ENCODE results near the gene PLCG1.
"Not testable (repeated sequence)": the region's sequence is repeated elsewhere in the genome, so short reads cannot be mapped to it uniquely, and the experiment has no call there.

The PLCG1 gene

DNA sequence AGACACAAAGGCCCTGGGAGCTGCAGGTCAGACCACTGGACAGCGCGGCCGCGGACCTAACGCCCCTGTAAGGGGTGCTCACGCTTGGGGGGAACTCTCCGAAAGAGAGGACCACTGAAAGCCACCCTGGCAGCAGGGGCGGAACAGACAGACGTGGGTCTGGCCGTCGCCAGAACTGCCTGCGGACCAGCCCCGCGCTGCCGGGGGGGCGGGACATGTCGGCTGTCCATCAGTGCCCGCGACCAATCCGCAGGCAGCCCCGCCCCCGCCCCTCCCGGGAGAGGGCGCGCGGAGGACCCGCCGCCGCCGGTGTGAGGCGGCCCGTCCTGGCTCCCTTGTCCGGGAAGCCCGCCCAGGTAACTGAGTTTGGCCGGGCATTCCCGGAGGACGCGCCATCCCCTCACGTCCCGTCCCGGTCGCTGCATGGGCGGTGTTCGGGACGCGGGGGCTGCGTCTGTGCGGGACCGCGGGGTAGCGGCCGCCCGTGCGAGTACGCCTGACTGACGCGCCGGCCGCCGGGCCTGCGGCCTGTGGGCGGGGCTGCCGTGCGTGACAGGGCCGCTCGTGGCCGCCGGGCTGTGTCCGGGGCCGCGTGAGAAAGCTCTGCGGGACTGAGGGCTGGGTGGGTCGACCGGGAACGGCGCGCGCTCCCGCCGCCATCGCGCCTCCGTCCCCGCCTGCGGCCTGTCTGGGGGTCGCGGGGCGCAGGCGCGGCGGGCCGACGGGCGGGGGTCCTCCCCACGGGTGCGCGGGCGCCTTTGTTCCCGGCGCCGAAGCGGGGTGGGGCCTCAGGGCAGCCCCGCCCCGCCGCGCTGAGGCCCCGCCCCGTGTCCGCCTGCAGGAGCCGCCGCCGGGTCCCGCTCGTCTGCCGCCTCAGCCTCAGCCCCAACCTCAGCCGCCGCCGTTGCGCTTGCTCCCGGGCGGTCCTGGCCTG, at the start of gene PLCG1:
Gene PLCG1 (plus strand): TSS at position 864 of the 934 bp plus-strand sequence. CDS start 99 bp downstream, outside the sequence.
- peak; percentile 82 for DNase-seq (ENCODE audit: low read depth)

DNA sequence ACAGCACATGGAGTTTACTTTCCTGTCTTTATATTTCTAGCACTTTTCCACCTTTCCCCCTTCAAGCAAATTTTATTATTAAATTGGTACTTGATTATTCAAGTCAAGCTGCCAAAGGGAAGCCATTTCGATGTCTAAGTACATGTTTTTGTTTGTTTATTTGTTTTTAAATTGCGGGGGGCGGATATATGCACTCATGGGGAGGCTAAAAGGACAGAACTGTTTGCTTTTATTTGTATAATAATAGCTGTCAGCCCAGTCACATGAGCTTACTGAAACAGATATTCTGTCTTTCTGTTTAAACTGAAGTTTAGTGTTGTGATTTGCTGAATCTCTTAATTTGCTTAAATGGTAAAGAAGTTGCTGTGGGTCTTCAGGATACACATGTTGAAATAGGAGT, 49.6 kb upstream of the PLCG1 start:
- DNase-seq (ENCODE audit: low read depth), result no peak

GRCh38 chr20:41089555-41089954, 47.8 kb upstream of the PLCG1 start:
- no peak for DNase-seq (ENCODE audit: low read depth)

DNA sequence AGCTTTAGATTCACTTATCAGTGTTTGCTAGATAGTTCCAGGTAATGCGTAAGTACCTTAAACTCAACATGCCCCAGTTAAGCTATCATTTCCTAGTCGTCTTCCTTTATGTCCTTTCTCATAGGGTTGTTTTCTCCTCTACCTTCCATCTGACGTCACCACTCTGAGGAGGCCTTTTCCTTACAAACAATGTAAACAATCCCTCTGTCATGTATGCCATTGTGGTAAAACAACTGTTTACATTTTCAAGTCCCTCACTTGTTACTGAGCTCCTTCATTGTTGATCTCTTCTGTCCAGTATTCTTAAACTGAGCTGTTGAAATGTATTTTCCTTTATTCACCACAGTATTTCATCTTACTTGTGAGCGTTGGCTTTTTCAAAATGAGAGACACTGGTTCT, 45.4 kb upstream of the PLCG1 start:
- peak; percentile 41 for DNase-seq (ENCODE audit: low read depth)

DNA sequence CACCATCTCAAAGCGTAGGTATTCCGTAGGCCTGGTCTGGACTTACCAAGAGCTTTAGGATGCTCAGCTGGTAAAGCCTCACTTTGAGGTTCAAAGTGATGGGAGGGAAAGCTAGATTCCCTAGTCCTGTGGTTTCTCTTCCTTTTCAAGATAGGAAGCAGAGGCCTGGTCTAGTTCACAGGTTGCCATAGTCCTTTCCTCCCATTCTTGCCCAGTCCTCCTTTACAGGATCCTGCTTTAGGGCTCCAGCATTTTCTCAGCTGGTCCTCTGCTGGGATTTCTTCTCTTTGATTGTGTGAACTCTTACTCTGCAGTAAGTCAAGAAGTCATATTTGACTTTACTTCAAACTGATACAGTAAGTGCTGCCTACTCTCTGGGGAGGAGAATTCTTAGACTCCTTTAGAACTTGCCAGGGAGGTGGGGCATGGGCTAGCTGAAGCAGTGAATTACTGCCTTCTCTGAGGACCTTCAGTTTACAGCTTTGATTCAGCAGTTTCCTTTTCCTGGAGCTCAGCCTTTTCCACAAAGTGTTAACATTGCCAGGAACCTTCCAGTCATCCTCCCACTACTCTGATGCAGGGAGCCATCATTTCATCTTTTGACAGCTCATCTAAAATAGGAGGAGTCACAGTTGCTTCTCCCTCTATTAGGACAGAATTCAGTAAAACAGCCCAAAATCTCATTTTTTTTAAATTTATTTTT, 42.8 kb upstream of the PLCG1 start:
- peak; percentile 22 for DNase-seq (ENCODE audit: low read depth)

DNA sequence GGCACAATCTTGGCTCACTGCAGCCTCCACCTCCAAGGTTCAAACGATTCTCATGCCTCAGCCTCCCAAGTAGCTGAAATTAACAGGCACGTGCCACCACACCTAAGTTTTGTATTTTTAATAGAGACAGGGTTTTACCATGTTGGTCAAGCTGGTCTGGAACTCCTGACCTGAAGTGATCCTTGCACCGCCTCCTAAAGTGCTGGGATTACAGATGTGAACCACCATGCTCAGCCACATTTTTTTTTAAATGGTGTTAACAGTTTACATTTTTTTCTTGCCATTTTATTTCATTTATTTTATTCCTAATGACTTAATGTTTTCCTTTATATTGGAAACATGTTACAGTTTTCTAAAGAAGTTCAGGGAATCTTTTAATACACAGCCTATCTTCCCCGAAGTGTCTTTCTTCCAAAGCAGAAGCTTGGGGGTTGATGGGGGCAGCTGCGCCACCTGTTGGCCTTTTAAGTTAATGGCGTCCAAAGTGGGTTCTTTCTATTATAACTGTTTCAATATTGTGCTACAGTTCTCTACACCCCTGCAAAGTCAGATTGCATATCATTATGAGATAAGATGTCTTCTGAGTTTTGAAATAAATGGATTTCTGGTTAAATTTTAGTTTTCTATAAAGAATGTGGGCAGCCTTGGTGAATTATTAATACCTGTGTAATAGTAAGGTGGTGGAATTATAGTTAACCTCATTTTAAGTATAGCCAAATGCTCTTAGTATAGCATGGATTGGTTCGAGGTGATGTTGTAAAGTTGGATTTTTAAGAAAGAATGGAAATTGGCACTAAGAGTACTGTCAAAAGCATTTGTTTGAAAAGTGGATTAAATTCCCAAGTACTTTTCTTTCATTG, 42.0 kb upstream of the PLCG1 start:
- DNase-seq (ENCODE audit: low read depth), result peak; percentile 55

DNA sequence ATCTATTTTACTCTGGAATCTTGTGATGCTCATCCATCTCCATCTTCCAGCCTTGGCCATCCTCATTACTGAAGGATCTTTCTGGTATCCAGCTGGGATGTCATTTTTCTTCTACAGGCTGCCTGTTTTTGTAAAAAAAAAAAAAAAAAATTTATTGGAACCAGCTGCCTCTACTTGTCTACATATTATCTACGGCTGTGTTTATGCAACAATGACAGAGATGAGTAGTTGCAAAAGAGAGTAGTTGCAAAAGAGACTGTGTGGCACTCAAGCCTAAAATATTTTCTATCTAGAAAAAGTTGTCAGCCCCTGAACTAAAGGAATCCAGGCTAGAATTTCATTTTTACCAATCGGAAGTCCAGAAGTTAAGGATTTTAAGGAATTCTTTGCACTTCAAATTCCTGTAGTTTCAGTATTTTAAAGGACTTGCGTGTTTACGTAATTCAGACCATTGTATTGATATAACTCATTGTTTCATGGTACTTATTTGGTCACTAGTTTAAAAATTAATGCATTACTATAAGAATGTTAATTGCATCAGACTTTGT, 38.6 kb upstream of the PLCG1 start:
- DNase-seq (ENCODE audit: low read depth), result peak; percentile 72

DNA sequence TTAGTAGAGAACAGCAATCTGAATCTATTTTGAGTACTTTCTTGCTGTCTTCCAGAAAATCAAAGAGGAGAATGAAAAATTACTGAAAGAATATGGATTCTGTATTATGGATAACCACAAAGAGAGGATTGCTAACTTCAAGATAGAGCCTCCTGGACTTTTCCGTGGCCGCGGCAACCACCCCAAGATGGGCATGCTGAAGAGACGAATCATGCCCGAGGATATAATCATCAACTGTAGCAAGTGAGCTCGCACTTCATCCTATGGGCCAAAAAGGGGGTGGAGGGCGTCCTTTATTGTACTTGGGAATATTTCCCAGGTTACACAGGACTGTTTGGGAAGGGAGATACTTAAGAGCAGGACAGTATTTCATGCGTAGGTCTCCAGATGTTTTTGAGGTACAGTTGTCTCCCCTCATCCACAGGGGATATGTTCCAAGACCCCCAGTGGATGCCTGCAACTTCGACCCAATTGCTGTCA, 37.3 kb upstream of the PLCG1 start:
- DNase-seq (ENCODE audit: low read depth), result peak; percentile 19

- no peak for DNase-seq (ENCODE audit: low read depth)
Measured at GRCh38 chr20:41101660-41102059, 35.7 kb upstream of the PLCG1 start.

- DNase-seq (ENCODE audit: low read depth), result no peak
Measured at GRCh38 chr20:41108531-41108930, 28.8 kb upstream of the PLCG1 start.

- DNase-seq (ENCODE audit: low read depth), result no peak
Measured at GRCh38 chr20:41110012-41110411, 27.3 kb upstream of the PLCG1 start.

GRCh38 chr20:41110930-41111577, 26.3 kb upstream of the PLCG1 start:
- DNase-seq (ENCODE audit: low read depth), result no peak

- DNase-seq (ENCODE audit: low read depth), result no peak
Measured at GRCh38 chr20:41111578-41111951, 25.8 kb upstream of the PLCG1 start.

DNA sequence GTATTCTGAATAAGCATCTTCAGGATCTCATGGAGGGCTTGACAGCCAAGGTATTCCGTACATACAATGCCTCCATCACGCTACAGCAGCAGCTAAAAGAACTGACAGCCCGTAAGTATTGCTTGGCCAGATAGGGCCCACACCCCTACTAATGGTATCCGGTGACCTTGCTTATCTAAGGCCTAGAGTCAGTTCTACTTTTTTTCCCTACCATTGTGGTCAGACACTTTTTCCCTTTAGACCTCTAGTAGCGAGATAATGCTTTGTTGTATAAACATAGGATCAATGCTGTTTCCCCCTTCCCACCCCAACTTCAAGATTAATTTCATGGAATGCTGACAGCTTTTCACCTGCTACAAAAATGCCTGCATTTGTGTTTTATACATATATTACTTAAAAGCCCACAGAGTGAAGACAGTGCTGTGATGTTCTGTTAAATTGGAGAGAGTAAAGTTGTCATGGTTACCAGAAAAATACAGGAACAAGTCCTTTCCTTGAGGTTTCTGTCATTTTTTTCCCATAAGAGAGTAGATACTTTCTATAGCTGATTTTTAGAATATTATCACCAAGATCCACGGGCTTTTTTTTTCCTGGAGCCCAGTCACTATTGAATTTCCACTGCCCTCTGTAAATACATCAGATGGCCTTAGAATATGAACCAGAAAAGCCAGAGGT, 20.9 kb upstream of the PLCG1 start:
- no peak for DNase-seq (ENCODE audit: low read depth)

- DNase-seq (ENCODE audit: low read depth), result not testable (repeated sequence)
Measured at GRCh38 chr20:41118159-41118558, 19.2 kb upstream of the PLCG1 start.

DNA sequence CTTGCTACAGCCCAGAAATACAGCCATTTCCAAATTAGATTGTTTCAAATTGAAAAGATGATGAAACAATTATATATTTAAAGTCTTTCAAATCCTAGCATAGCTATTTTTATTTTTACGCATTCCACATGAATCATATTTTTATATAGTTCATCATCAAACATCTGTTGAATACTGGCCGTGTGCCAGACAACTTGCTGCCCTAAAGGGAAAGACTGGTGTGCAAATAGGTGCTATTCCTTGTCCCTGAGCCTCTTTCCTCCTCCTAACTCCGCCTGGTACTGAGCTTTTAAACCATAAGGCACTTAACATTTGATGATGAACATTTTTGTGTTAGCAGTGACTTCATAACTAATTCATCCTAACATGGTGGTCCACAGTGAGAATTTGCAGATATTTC, 18.7 kb upstream of the PLCG1 start:
- peak; percentile 49 for DNase-seq (ENCODE audit: low read depth)

GRCh38 chr20:41119614-41120561, 17.5 kb upstream of the PLCG1 start:
- no peak for DNase-seq (ENCODE audit: low read depth)

- DNase-seq (ENCODE audit: low read depth), result no peak
Measured at GRCh38 chr20:41121399-41121798, 15.9 kb upstream of the PLCG1 start.

- DNase-seq (ENCODE audit: low read depth), result no peak
Measured at GRCh38 chr20:41123631-41124030, 13.7 kb upstream of the PLCG1 start.
